GM12865 (cell line): ENCODE data around the gene NUDT22.

Source experiments
- DNase-seq: peaks from one replicate; pipeline ENCODE4 v3.0.0; 2010; ENCODE audit warnings: low read depth
- H3K4me3 ChIP-seq: 2 replicates; pipeline ENCODE4 v1.5.1; 2011; ENCODE audit warnings: mild to moderate bottlenecking, low read depth, low read length, control low read depth
- TF ChIP-seq, protein P1 (sequence below): IDR thresholded peaks from 2 replicates; pipeline ENCODE4 v1.5.1; 2011; ENCODE audit warnings: low read length, control low read depth, low read depth, inconsistent platforms; ENCODE audit not compliant: insufficient read depth; ENCODE audit errors: missing control alignments

The NUDT22 gene

DNA sequence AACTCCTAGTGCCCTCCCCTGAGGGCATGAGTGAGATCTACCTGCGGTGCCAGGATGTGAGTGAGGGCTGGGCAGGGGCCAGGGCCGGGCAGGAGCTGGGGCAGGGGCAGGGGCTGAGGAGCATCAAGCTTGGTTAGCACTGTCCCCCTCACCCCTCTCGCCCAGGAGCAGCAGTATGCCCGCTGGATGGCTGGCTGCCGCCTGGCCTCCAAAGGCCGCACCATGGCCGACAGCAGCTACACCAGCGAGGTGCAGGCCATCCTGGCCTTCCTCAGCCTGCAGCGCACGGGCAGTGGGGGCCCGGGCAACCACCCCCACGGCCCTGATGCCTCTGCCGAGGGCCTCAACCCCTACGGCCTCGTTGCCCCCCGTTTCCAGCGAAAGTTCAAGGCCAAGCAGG is 5.8 kb upstream of the NUDT22 start:
- TF ChIP-seq, protein P1, sequence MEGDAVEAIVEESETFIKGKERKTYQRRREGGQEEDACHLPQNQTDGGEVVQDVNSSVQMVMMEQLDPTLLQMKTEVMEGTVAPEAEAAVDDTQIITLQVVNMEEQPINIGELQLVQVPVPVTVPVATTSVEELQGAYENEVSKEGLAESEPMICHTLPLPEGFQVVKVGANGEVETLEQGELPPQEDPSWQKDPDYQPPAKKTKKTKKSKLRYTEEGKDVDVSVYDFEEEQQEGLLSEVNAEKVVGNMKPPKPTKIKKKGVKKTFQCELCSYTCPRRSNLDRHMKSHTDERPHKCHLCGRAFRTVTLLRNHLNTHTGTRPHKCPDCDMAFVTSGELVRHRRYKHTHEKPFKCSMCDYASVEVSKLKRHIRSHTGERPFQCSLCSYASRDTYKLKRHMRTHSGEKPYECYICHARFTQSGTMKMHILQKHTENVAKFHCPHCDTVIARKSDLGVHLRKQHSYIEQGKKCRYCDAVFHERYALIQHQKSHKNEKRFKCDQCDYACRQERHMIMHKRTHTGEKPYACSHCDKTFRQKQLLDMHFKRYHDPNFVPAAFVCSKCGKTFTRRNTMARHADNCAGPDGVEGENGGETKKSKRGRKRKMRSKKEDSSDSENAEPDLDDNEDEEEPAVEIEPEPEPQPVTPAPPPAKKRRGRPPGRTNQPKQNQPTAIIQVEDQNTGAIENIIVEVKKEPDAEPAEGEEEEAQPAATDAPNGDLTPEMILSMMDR = no peak
- no peak for DNase-seq

DNA sequence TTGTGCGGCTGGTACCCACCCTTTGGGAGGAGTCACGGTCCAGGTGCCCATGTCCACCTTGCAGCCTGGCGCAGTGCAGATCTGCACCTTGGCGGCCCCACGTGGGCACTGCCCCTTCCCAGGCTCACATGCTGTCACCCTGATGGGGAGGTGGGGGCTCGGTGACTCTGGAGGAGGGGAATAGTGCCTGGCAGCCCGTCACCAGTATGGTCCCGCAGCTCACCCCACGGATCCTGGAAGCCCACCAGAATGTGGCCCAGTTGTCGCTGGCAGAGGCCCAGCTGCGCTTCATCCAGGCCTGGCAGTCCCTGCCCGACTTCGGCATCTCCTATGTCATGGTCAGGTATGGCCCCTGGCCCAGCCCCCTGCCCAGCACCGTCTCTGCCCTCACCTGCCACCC is 5.3 kb upstream of the NUDT22 start:
- no peak overlapping the region for H3K4me3 ChIP-seq
- TF ChIP-seq, protein P1 = no peak
- no peak for DNase-seq

More for the DNA sequence above, 5.8 kb upstream of the NUDT22 start:
- H3K4me3 ChIP-seq = no peak overlapping the region

DNA sequence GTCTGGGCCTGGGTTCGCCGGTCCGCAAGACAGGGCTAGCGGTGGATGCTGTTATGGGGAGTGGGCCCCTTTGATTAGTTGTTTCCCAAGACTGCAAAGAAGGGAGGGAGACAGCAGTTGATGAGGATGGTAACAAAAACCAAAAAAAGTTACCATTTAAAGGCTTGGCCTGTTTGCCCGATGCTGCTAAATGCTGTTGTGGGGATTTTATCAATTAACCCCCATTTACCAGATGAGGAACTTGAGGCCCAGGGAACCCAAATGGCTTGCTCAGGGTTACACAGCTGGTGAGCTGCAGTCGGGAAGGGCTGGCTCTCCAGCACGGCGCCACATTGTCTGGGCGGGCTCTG is 3.4 kb upstream of the NUDT22 start:
- TF ChIP-seq, protein P1 = no peak
- H3K4me3 ChIP-seq = no peak overlapping the region
- peak; percentile 10 for DNase-seq

DNA sequence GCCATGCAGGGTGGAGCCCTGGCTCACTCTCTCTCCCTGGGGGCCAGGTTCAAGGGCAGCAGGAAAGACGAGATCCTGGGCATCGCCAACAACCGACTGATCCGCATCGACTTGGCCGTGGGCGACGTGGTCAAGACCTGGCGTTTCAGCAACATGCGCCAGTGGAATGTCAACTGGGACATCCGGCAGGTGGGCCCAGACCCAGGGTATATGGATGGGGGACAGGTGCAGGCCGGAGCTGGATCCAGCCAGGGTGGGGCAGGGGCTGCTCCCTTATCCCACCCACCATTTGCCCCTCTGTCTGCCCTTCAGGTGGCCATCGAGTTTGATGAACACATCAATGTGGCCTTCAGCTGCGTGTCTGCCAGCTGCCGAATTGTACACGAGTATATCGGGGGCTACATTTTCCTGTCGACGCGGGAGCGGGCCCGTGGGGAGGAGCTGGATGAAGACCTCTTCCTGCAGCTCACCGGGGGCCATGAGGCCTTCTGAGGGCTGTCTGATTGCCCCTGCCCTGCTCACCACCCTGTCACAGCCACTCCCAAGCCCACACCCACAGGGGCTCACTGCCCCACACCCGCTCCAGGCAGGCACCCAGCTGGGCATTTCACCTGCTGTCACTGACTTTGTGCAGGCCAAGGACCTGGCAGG is 2.9 kb upstream of the NUDT22 start:
- H3K4me3 ChIP-seq = no peak overlapping the region
- no peak for DNase-seq
- TF ChIP-seq, protein P1 = no peak

DNA sequence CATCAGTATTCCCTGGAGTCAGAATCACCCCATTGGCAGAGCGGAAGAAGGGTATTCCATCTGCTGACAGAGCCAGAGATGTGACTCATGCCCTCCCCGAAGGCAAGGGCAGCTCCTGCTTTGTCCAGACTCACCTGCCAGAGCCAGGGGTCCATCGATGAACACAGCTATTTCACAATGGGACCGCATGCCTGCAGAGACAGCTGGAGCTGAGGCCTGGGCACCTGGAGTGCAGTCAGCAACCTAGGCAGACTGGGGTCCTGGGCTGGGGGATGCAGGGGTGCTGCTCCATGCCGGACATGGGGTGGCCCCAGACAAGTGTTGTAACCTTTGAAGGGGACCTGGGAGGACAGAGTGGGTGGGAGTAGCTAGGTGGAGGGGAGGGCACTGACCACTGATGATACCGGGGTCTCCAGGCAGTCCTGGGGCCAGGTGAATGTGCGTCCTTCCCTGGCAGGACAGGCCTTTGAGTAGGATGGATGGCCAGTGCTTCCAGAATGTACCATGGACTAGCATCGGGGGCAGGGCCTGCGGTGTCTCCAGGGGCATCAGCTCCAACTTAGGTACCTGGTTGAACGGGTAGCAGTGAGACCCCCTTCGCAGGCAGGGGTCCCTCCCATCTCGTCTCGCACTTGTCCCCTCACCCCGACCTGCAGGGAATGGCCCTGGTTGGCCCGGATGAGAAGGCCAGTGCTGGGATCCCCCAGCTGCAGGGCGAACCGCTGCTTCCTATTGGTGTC is 1.8 kb upstream of the NUDT22 start:
- H3K4me3 ChIP-seq = peak overlapping the region; percentile 94
- DNase-seq = no peak
- TF ChIP-seq, protein P1 = no peak

DNA sequence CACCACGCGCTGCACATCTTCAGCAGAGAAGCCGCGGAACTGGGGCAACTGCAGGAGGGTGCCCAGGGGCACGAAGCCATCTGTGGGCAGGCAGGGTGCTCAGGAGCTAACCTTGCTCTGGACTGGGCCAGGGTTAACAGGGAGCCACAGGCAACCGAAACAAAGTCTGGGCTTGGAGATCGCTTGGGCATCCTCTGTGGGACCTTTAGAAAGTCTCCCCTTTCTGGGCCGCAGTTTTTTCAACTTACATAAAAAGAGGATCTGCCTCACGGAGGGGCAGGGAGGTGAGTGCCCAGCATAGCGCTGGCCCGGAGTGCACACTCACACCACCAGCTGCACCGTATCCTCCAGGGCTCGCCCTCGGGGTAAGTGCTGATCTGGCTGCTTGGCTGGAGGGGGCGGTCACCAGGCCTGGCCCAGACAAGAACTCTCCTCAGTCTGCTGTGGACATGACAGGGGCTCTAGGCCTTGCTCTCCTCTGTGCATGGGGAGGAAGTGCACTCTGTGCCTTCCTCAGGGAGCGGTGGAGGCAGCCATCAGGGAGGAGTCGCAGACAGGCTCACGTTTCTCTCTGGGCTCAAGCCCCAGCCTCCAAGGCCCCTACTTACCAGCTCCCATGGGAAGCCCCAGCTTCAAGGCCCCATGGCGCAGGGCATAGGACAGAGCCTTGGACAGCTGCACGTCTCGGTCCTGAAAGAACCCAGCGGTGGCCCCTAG is 1.0 kb upstream of the NUDT22 start:
- TF ChIP-seq, protein P1 = no peak
- peak overlapping the region; percentile 94 for H3K4me3 ChIP-seq
- peak; percentile 37 for DNase-seq
